ENCODE data around the gene NHLRC2.

DNA sequence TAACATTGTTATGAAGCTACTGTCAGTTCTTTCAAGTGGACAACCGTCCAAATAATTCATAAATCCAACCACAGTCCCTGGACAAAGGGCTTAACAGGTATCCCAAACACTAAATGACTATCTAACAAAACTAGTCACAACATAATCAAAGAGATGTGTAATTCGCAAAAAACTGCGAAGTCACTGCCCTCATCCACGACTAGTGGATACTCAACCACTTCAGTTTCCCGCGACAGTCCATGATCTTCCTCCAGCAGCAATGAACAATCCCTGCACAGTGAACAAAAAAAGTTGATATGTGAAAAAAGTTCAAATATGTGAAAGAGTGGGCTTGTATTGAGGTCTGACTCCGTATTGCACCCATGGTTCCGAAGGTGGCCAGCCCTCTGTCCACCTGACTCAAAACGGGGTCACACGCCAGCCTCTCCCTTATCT is 866 bp upstream of the NHLRC2 start:
- TF ChIP-seq POLR2A (IDR thresholded peaks at IDR 0.05): no peak
- no peak for TF ChIP-seq CTCF (IDR thresholded peaks at IDR 0.05)
- TF ChIP-seq EP300 (IDR thresholded peaks at IDR 0.05; ENCODE audit: low read depth): no peak

Measured in transverse colon (tissue), 3 donors.